Fibroblast of villous mesenchyme (primary cell): ENCODE results near the gene CREB3L1. TPM values are rescaled to one million over a fixed set of nuclear protein-coding genes. Genes with fewer than 3 reads are reported as not detected.
"Not testable (repeated sequence)": the region's sequence is repeated elsewhere in the genome, so short reads cannot be mapped to it uniquely, and the experiment has no call there.

ENCODE experiments used
- DNase-seq: peaks from one replicate; pipeline ENCODE4 v3.0.0-alpha.2; 2010; ENCODE audit warnings: low read depth
- H3K4me3 ChIP-seq: 2 replicates; pipeline ENCODE4 v1.5.1; 2011; ENCODE audit warnings: low read depth, mild to moderate bottlenecking, low read length
- CTCF ChIP-seq: IDR thresholded peaks from 2 replicates; pipeline ENCODE4 v1.5.1; 2012; ENCODE audit warnings: low read depth, mild to moderate bottlenecking, low read length; ENCODE audit not compliant: insufficient read depth
- total RNA-seq: library from RNA; depleted of rRNA; stranded (reverse); fragments of >200 nt; gene quantifications from 2 replicates; pipeline ENCODE4 v1.2.3, GENCODE V29; 2012

The CREB3L1 gene
- total RNA-seq, 1 donor, result 40.6 TPM

GRCh38 chr11:46254133-46254491, 23.4 kb upstream of the CREB3L1 start:
- H3K4me3 ChIP-seq, result no peak overlapping the region

GRCh38 chr11:46256540-46257001, 20.9 kb upstream of the CREB3L1 start:
- H3K4me3 ChIP-seq, result no peak overlapping the region
- DNase-seq, result no peak
- TF ChIP-seq CTCF, result no peak

More at GRCh38 chr11:46254133-46254491, 23.4 kb upstream of the CREB3L1 start:
- DNase-seq, result no peak
- no peak for TF ChIP-seq CTCF

GRCh38 chr11:46259347-46259746, 18.1 kb upstream of the CREB3L1 start:
- DNase-seq, result not testable (repeated sequence)

GRCh38 chr11:46259971-46260560, 17.4 kb upstream of the CREB3L1 start:
- DNase-seq, result no peak
- H3K4me3 ChIP-seq, result no peak overlapping the region
- no peak for TF ChIP-seq CTCF

More at GRCh38 chr11:46259347-46259746, 18.1 kb upstream of the CREB3L1 start:
- not testable (repeated sequence) for H3K4me3 ChIP-seq

- no peak for DNase-seq
- H3K4me3 ChIP-seq, result no peak overlapping the region
- no peak for TF ChIP-seq CTCF
These were observed 14.3 kb upstream of the CREB3L1 start for GRCh38 chr11:46263120-46263519.

GRCh38 chr11:46264030-46264429, 13.4 kb upstream of the CREB3L1 start:
- DNase-seq, result no peak
- H3K4me3 ChIP-seq, result no peak overlapping the region
- TF ChIP-seq CTCF, result no peak

GRCh38 chr11:46264976-46265375, 12.5 kb upstream of the CREB3L1 start:
- no peak overlapping the region for H3K4me3 ChIP-seq
- TF ChIP-seq CTCF, result no peak
- DNase-seq, result no peak
